ENCODE measurements around the gene NEDD8.

The NEDD8 gene

DNA sequence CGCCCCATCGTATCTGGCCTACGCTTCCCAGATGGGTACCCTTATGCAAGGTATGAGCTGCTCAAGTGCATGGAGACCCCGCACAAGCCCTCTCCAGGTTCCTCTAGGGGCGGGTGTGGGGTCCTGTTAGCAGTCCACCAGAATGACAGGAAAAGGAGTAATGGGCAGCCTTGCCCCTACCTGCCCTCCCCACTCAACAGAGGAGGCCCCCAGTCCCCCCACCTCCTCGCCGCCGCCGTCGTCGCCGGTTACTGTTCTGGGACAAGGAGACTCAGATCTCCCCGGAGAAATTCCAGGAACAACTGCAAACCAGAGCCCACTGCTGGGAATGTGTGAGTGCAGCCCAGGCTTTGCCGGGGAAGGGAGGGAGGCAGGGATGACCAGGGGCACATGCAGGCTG, 54.3 kb downstream of the NEDD8 start:
- ChIA-PET CTCF (interaction anchor here (1.2 kb wide), 1 partner anchor 17 kb away, joined by 3 read pairs; the partner anchor contains the start of gene IRF9), POLR2A (ENCODE audit: low non-redundant PET) (no interaction called here)
- TF ChIP-seq, protein P1, sequence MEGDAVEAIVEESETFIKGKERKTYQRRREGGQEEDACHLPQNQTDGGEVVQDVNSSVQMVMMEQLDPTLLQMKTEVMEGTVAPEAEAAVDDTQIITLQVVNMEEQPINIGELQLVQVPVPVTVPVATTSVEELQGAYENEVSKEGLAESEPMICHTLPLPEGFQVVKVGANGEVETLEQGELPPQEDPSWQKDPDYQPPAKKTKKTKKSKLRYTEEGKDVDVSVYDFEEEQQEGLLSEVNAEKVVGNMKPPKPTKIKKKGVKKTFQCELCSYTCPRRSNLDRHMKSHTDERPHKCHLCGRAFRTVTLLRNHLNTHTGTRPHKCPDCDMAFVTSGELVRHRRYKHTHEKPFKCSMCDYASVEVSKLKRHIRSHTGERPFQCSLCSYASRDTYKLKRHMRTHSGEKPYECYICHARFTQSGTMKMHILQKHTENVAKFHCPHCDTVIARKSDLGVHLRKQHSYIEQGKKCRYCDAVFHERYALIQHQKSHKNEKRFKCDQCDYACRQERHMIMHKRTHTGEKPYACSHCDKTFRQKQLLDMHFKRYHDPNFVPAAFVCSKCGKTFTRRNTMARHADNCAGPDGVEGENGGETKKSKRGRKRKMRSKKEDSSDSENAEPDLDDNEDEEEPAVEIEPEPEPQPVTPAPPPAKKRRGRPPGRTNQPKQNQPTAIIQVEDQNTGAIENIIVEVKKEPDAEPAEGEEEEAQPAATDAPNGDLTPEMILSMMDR (conservative IDR thresholded peaks at IDR 0.05; ENCODE audit: low read depth), result no peak
- peak overlapping the region; percentile 60 for H3K27ac ChIP-seq
- no peak for DNase-seq (ENCODE audit: low spot score)

DNA sequence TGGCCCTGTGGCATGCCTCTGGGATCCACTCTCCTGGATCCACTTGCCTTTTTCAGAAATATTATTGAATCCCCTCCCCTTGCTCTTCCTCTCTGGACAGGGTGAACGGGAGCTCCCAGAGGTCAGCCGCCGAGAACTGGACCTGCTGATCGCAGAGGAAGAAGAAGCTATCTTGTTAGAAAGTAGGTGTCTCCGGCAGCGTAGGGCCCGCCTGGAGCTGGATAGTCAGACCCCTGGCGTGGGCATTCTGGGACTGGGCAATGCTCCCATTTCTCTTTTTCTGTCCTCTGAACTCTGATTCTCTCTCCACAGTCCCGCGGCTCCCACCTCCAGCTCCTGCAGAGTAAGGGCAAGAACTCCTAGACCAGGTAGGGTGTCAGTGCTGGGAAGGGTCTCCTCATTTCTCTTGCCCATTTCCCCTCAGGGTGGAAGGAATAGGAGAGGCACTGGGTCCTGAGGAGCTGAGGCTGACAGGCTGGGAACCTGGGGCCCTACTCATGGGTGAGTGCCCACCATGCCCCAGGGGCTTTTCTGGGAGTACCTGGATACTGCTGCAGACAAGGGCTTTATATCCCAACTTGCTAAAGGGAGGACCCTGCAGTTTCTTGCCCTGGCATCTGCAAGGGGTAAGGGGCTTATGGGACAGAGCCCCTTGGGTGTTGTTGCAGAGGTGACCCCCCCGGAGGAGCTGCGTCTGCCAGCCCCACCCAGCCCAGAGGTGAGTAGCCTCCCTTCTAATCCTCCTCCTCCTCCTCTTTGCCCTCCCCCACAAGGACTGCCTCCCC, 54.9 kb downstream of the NEDD8 start:
- DNase-seq (ENCODE audit: low spot score), result no peak
- ChIA-PET POLR2A (ENCODE audit: low non-redundant PET) (no interaction called here), CTCF (interaction anchor here (1.2 kb wide), 1 partner anchor 16 kb away, joined by 3 read pairs; the partner anchor contains the start of gene IRF9)
- H3K27ac ChIP-seq, result peak overlapping the region; percentile 60
- TF ChIP-seq, protein P1 (conservative IDR thresholded peaks at IDR 0.05; ENCODE audit: low read depth), result no peak

DNA sequence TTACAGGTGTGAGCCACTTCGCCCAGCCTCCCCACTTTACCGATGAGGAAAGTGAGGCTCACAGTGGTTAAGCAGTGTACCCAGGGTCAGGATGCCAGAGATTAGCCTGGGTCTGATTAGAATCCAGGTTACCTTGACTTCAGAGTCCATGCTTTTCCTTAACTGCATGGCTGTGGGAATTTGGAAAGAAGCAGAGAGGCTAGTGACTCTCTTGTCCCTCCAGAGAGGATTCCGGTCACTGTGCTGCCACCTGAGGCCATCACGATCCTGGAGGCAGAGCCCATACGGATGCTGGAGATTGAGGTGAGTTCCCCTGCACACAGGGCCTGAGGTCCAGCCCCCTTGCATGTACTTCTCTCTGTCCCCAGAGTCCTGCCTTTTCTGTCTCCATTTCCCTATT, 55.6 kb downstream of the NEDD8 start:
- ChIA-PET CTCF (interaction anchor here (1.2 kb wide), 1 partner anchor 15 kb away, joined by 3 read pairs; the partner anchor contains the start of gene IRF9), POLR2A (ENCODE audit: low non-redundant PET) (no interaction called here)
- H3K27ac ChIP-seq, result peak overlapping the region; percentile 60
- no peak for DNase-seq (ENCODE audit: low spot score)
- TF ChIP-seq, protein P1 (conservative IDR thresholded peaks at IDR 0.05; ENCODE audit: low read depth), result no peak

DNA sequence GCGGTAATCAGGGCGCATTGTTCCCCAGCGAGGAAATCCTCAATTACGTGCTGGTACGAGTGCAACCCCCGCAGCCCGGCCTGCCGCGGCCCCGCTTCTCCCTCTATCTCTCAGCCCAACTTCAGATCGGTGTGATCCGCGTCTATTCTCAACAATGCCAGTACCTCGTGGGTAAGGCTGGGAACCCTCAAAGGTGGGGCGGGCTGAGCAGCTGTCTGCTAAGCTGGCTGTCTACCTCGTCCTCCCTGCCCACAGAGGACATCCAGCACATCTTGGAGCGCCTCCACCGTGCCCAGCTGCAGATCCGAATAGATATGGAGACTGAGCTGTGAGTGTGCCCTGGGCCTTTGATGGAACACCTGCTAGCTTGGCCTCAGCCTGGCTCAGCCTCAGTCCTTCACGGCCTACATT, 59.3 kb downstream of the NEDD8 start:
- peak overlapping the region; percentile 5 for H3K27ac ChIP-seq
- DNase-seq (ENCODE audit: low spot score), result no peak
- ChIA-PET POLR2A (ENCODE audit: low non-redundant PET) (interaction anchor here (0.6 kb wide), 1 partner anchor 79 kb away, joined by 4 read pairs; no protein-coding TSS in a partner anchor), CTCF (interaction anchor here (0.6 kb wide), 1 partner anchor 98 kb away, joined by 3 read pairs; no protein-coding TSS in a partner anchor)
- TF ChIP-seq, protein P1 (conservative IDR thresholded peaks at IDR 0.05; ENCODE audit: low read depth), result no peak

DNA sequence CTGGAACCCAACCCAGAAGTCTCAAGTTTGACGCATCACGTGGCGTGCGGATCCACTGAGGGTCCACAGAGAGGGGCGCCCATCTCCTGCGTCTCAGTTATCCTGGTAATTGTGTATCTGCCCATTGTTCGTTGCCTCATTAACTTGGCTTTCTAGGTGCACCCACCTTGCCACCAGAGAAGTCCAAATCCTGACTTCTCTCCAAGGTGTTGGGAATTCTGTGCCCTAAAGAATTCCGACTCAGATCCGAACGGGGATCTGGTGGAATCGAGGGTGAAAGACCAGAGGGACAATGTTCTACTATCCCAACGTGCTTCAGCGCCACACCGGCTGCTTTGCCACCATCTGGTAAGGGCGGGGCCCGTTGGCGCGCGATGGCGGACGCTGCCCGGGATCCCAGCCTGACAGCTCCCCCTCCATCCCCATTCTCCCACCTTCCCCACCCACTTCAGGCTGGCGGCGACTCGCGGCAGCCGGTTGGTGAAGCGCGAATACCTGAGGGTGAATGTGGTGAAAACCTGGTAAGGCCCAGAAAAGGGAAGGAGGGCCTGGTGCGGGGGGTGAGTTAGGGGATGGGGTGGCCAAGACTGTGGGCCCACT, 59.8 kb downstream of the NEDD8 start:
- TF ChIP-seq, protein P1 (conservative IDR thresholded peaks at IDR 0.05; ENCODE audit: low read depth), result no peak
- ChIA-PET POLR2A (ENCODE audit: low non-redundant PET) (no interaction called here), CTCF (no interaction called here)
- no peak overlapping the region for H3K27ac ChIP-seq
- no peak for DNase-seq (ENCODE audit: low spot score)

DNA sequence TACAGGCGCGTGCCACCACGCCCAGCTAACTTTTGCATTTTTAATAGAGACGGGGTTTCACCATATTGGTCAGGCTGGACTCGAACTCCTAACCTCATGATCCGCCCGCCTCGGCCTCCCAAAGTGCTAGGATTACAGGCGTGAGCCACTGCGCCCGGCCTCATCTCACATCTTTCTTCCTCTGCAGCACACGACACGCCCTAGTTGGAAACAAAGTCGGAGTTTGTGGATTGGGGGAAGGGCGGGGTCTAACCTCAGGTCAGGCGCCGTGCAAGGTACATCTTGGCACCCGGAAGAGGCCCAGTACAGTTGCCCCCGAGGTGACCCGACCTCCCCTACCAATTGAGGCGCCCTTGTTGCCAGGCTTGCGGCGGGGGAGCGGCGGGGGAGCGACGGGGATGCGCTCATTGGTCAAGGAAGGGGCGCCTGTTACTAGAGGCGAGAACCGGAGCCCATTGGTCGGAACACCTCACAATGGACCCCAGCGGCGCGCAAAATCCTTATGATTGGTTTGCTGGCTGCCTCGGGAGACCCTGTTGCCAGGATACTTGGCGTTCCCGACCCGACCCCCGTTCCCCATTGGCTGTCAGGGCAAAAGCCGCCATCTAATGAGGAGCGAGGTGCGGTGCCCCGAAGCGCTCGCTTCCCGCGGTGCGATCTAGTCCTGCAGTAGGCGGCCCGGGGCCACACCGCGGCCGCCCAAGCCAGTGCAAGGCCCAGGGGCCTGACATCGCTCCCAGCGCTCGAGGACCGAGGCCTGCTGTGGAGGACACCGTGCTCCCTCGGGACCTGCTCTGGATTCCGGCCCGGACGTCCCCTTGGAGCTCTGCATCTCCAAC, 60.5 kb downstream of the NEDD8 start, which contains the start of gene REC8:
REC8 (plus strand) TSS at position 659 of the 839 bp plus-strand sequence. CDS start 473 bp downstream, outside the sequence.
- H3K27ac ChIP-seq, result peak within 1 kb of the TSS; percentile 5; the same call in 1 of the 2 replicates
- TF ChIP-seq, protein P1 (conservative IDR thresholded peaks at IDR 0.05; ENCODE audit: low read depth), result no peak
- ChIA-PET POLR2A (ENCODE audit: low non-redundant PET) (interaction anchor here (0.6 kb wide), 1 partner anchor 11 kb away, joined by 7 read pairs; no protein-coding TSS in a partner anchor), CTCF (no interaction called here)
- no peak for DNase-seq (ENCODE audit: low spot score)
